AG09309 (cell line): ENCODE results near the gene NXNL1.

Experiments
- DNase-seq: peaks from one replicate; pipeline ENCODE4 v3.0.0-alpha.2; 2010; ENCODE audit warnings: low read depth
- H3K4me3 ChIP-seq: 2 replicates; pipeline ENCODE4 v1.5.1; 2011; ENCODE audit warnings: mild to moderate bottlenecking, low read depth, low read length, moderate library complexity; ENCODE audit not compliant: control insufficient read depth
- TF ChIP-seq, protein P1 (sequence below): IDR thresholded peaks from 2 replicates; pipeline ENCODE4 v1.5.1; 2011; ENCODE audit warnings: mild to moderate bottlenecking, low read depth, low read length, inconsistent platforms; ENCODE audit not compliant: insufficient read depth, control insufficient read depth; ENCODE audit errors: missing control alignments

The NXNL1 gene

GRCh38 chr19:17406046-17406886 is 54.5 kb downstream of the NXNL1 start:
- DNase-seq: no peak
- no peak overlapping the region for H3K4me3 ChIP-seq
- TF ChIP-seq, protein P1, sequence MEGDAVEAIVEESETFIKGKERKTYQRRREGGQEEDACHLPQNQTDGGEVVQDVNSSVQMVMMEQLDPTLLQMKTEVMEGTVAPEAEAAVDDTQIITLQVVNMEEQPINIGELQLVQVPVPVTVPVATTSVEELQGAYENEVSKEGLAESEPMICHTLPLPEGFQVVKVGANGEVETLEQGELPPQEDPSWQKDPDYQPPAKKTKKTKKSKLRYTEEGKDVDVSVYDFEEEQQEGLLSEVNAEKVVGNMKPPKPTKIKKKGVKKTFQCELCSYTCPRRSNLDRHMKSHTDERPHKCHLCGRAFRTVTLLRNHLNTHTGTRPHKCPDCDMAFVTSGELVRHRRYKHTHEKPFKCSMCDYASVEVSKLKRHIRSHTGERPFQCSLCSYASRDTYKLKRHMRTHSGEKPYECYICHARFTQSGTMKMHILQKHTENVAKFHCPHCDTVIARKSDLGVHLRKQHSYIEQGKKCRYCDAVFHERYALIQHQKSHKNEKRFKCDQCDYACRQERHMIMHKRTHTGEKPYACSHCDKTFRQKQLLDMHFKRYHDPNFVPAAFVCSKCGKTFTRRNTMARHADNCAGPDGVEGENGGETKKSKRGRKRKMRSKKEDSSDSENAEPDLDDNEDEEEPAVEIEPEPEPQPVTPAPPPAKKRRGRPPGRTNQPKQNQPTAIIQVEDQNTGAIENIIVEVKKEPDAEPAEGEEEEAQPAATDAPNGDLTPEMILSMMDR: no peak
